Cardiac muscle cell (in vitro differentiated cells and primary cell): ENCODE data around the gene CD79A. TPM values are rescaled to one million over a fixed set of nuclear protein-coding genes. Genes with fewer than 3 reads are reported as not detected.

Experiments
- DNase-seq, 2 donors: peaks; one replicate each; pipeline versions ENCODE4 v3.0.0 to v3.0.0-alpha.2; 2010 to 2017; ENCODE audit warnings: low read depth in 1 of 2, low spot score in 1 of 2
- H3K27ac ChIP-seq: fragments of 200-600 bp; sonication (generic); 2 replicates; pipeline ENCODE4 v1.5.1; 2016
- H3K27me3 ChIP-seq: fragments of 200-600 bp; sonication (generic); 2 replicates; pipeline ENCODE4 v1.6.0; 2016; ENCODE audit warnings: control low read depth
- H3K36me3 ChIP-seq: fragments of 200-600 bp; sonication (generic); 2 replicates; pipeline ENCODE4 v1.5.1; 2016; ENCODE audit warnings: control low read depth
- H3K4me1 ChIP-seq: fragments of 200-600 bp; sonication (generic); 2 replicates; pipeline ENCODE4 v1.8.1; 2017; ENCODE audit warnings: low read depth, mild to moderate bottlenecking, mixed run types
- H3K4me3 ChIP-seq: fragments of 200-600 bp; sonication (generic); 2 replicates; pipeline ENCODE4 v1.5.1; 2016; ENCODE audit warnings: mild to moderate bottlenecking
- H3K9me3 ChIP-seq: fragments of 200-600 bp; sonication (generic); 2 replicates; pipeline ENCODE4 v1.5.1; 2017; ENCODE audit warnings: low read depth, mild to moderate bottlenecking, control low read depth
- polyA plus RNA-seq: library from polyadenylated mRNA; unstranded; fragments of >200 nt; fragmentation: Nextera tagmentation; extraction: Ambion mirVana; gene quantifications from 2 replicates; pipeline ENCODE4 v1.2.1, GENCODE V29; 2016
- total RNA-seq: library from RNA; depleted of rRNA; stranded (reverse); fragments of >200 nt; gene quantifications from 2 replicates; pipeline ENCODE4 v1.2.3, GENCODE V29; 2016
- TF ChIP-seq, protein P1 (sequence below): IDR thresholded peaks from 2 replicates; pipeline ENCODE4 v1.5.1; 2012; ENCODE audit warnings: low read depth, mild to moderate bottlenecking, low read length

The CD79A gene
- total and polyA plus RNA-seq, 2 experiments from 2014 or later, result 0.24 TPM; not detected in 1

DNA sequence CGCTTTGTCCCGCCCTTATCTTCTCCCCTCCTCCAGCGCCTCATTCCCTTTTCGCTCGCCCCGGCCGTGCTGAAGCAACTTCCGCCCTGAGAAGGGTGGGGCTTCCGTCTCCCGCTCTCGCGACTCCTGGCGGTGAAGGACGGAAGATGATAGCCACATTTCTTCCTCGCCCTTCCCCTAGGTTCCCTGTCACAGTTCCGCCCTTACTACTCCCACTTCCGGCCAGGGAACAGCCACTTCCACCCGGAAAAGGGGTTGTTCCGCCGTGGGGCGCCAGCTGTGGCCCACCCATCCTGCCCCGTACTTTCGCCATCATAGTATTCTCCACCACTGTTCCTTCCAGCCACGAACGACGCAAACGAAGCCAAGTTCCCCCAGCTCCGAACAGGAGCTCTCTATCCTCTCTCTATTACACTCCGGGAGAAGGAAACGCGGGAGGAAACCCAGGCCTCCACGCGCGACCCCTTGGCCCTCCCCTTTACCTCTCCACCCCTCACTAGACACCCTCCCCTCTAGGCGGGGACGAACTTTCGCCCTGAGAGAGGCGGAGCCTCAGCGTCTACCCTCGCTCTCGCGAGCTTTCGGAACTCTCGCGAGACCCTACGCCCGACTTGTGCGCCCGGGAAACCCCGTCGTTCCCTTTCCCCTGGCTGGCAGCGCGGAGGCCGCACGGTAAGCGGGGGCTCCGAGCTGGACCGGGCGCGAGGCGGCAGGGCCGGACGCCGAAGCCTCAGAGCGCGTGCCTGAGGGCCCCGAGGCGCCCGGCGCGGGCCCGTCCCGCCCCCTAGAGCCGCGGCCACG is 17.3 kb upstream of the CD79A start, which contains the start of gene RPS19:
Gene RPS19 (plus strand): TSS at position 638 of the 801 bp plus-strand sequence. CDS start 520 bp downstream, outside the sequence.
- DNase-seq, result peak; percentile 98 to 99
- peak within 1 kb of the TSS; percentile 91 for H3K27ac ChIP-seq

DNA sequence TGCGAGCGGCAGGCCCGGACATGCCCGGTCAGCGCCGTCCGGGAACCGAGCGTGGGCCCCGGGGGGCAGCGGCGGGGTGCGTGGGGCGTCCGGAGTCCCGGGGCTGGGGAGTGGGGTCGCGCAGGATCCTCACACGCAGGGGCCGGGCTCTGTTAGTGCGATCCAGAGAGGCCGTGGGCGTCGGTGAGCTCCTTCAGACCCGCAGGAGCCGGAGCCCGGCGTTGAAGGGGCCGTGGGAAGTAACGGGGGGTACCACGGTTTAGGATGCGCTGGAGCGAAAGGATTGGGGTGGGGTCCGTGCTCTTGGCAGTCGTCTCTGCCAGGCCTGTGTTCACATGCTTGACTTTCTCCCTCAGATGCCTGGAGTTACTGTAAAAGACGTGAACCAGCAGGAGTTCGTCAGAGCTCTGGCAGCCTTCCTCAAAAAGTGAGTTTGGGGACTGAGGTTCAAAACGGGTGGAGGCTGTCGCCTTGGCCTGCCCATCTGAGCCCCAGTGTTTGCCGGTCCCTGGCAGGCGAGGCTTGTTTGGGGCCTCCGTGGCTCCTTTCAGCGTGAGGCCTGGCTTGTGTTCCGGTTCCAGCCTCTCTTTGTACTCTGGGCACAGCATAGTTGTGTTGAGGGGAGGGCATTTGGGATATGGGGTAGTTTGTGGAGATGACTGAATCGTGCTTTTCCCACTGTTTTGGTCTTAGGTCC is 16.5 kb upstream of the CD79A start:
- H3K4me1 ChIP-seq, result peaks cover 10% of the 10 kb centered on the region
- DNase-seq, result peak in 1 of 2 donors; percentile 31
- peaks cover 4% of the 10 kb centered on the region for H3K27me3 ChIP-seq
- no peaks in the 10 kb centered on the region for H3K9me3 ChIP-seq
- peak overlapping the region; percentile 91 for H3K27ac ChIP-seq
- peaks cover 42% of the 10 kb centered on the region for H3K36me3 ChIP-seq
- TF ChIP-seq, protein P1, sequence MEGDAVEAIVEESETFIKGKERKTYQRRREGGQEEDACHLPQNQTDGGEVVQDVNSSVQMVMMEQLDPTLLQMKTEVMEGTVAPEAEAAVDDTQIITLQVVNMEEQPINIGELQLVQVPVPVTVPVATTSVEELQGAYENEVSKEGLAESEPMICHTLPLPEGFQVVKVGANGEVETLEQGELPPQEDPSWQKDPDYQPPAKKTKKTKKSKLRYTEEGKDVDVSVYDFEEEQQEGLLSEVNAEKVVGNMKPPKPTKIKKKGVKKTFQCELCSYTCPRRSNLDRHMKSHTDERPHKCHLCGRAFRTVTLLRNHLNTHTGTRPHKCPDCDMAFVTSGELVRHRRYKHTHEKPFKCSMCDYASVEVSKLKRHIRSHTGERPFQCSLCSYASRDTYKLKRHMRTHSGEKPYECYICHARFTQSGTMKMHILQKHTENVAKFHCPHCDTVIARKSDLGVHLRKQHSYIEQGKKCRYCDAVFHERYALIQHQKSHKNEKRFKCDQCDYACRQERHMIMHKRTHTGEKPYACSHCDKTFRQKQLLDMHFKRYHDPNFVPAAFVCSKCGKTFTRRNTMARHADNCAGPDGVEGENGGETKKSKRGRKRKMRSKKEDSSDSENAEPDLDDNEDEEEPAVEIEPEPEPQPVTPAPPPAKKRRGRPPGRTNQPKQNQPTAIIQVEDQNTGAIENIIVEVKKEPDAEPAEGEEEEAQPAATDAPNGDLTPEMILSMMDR, result no peak
- H3K4me3 ChIP-seq, result peak overlapping the region; percentile 76

More for the DNA sequence above, 17.3 kb upstream of the CD79A start, which contains the start of gene RPS19:
- H3K4me3 ChIP-seq, result peak within 1 kb of the TSS; percentile 76
- H3K27me3 ChIP-seq, result peaks cover 4% of the 10 kb centered on the region
- peaks cover 10% of the 10 kb centered on the region for H3K4me1 ChIP-seq
- no peaks in the 10 kb centered on the region for H3K9me3 ChIP-seq
- H3K36me3 ChIP-seq, result peaks cover 36% of the 10 kb centered on the region
- TF ChIP-seq, protein P1, result peak; percentile 54

DNA sequence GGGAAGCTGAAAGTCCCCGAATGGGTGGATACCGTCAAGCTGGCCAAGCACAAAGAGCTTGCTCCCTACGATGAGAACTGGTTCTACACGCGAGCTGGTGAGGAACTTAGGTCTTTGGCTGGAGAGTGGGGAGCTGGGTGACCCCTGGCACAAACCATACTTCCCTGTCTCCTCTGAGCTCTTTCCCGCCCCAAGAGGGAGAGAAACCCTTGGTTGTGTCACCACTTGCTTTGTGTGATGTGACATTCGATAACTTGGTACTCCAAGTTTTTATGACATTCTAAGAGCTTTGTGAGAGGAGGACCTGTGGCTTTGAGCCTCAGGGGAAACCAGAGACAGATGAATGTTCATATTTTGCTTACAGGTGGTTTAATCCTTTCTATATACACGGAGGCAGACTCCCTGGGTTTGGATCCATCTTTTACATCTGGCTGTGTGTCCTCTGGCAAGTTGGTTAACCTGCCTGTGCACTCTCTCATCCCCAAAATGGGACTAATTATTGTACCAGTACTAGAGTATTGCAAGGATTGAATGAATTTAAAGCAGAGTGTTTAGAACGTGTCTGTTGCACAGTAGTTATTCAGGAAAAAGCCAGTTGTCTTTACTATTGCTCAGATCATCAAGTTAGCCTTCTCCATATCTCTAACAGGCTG is 15.8 kb upstream of the CD79A start:
- no peaks in the 10 kb centered on the region for H3K9me3 ChIP-seq
- H3K27ac ChIP-seq, result peak overlapping the region; percentile 91
- H3K4me3 ChIP-seq, result peak overlapping the region; percentile 76
- no peak for DNase-seq
- H3K4me1 ChIP-seq, result peaks cover 10% of the 10 kb centered on the region
- H3K36me3 ChIP-seq, result peaks cover 45% of the 10 kb centered on the region
- TF ChIP-seq, protein P1, result no peak
- H3K27me3 ChIP-seq, result peaks cover 2% of the 10 kb centered on the region

DNA sequence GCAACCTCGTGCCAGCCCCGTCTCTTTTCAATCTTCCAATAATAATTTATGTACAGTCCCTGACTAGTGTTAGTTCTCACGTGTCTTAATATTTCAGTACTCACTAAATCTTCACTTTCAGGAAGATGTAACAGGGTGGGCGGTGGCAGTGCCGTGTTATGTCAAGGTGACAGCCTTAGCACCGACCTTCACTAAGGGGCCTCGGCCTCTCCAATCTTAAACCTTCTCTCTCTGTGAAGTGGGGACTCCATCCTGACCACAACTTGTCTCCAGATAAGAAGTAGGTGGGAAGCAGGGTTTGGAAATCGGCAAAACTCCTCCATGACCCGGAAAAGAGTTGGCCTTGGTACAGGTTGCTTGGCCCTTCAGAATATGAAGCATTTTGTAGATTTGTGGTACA is 15.2 kb upstream of the CD79A start:
- TF ChIP-seq, protein P1, result no peak
- H3K4me1 ChIP-seq, result peaks cover 10% of the 10 kb centered on the region
- peaks cover 49% of the 10 kb centered on the region for H3K36me3 ChIP-seq
- H3K27me3 ChIP-seq, result no peaks in the 10 kb centered on the region
- no peak for DNase-seq
- H3K9me3 ChIP-seq, result no peaks in the 10 kb centered on the region
- no peak overlapping the region for H3K4me3 ChIP-seq
- no peak overlapping the region for H3K27ac ChIP-seq

DNA sequence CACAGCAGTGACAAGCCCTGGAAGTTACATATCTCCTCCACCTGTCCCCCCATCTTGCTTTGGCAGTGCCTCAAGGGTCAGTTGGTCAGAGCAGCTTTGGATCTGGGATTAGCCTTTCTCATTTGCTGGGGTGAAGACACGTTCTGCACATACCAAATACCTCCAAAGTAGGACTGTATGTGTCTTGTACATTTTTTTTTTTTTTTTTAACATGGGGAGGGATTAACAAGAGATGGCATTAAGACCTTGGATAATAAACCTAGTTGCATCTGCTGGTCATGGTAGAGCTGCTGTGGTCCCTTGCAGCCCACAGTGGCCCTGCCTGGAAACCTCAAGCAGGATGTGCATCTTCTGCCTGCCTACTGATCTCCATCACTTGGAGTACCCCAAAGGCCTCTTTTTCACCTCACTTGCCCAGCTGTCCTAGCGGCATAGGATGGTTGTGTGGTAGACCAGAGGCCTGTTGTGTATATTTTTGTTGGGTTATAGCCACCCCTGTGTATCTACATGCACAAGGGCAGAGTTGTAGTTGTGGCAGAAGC is 14.6 kb upstream of the CD79A start:
- no peaks in the 10 kb centered on the region for H3K9me3 ChIP-seq
- H3K4me3 ChIP-seq, result no peak overlapping the region
- H3K4me1 ChIP-seq, result peaks cover 10% of the 10 kb centered on the region
- TF ChIP-seq, protein P1, result no peak
- H3K27ac ChIP-seq, result no peak overlapping the region
- peaks cover 49% of the 10 kb centered on the region for H3K36me3 ChIP-seq
- H3K27me3 ChIP-seq, result no peaks in the 10 kb centered on the region
- no peak for DNase-seq
